ENCODE results near the gene TMBIM4. TPM values are rescaled to one million over a fixed set of nuclear protein-coding genes. Genes with fewer than 3 reads are reported as not detected.

The TMBIM4 gene
- 22.2 and 35.3 TPM in 2 replicates for total RNA-seq

GRCh38 chr12:66169221-66170170 lies at the start of gene TMBIM4:
TMBIM4 (minus strand) TSS chr12:66169996; CDS start chr12:66169951, 45 bp downstream.

GRCh38 chr12:66188584-66189485 lies 19.0 kb upstream of the TMBIM4 start, which contains the start of gene IRAK3:
IRAK3 (plus strand) TSS chr12:66189214; CDS start chr12:66189300, 86 bp downstream.

GRCh38 chr12:66130267-66131066 lies 39.3 kb downstream of the TMBIM4 start, which contains the start of gene LLPH:
LLPH (minus strand) TSS chr12:66130750; CDS start chr12:66129106, 1,644 bp downstream.

Other genes with a start within 250 kb of the TMBIM4 start
- gene LLPH, start 39.2 kb downstream of the TMBIM4 start, total RNA-seq = 5.5 and 13.4 TPM in 2 replicates
- gene IRAK3, start 19.2 kb upstream of the TMBIM4 start, total RNA-seq = 0.68 and 6.8 TPM in 2 replicates
- gene HELB, start 132.5 kb upstream of the TMBIM4 start, total RNA-seq = 2.1 and 4.6 TPM in 2 replicates

Data from nasal cavity respiratory epithelium epithelial cell of viscerocranial mucosa (primary cell).